Heart right ventricle (tissue), 16 donors: ENCODE measurements around the gene C1orf35. TPM values are rescaled to one million over a fixed set of nuclear protein-coding genes. Genes with fewer than 3 reads are reported as not detected.

Experiments
- ATAC-seq, 8 donors: fragments of 200-7000 bp; cut with Tn5 transposase; one replicate each; pipeline ENCODE4 v1.9.1; 2020; ENCODE audit warnings: mild to moderate bottlenecking in 8 of 8, moderate library complexity in 8 of 8, moderate number of reproducible peaks in 1 of 8
- DNase-seq, 2 donors: peaks; one replicate each; pipeline ENCODE4 v3.0.0-alpha.2; 2020
- H3K27ac ChIP-seq, 10 donors: fragments of 200-600 bp; sonication (generic) in 2 of 10; one replicate each; pipeline versions ENCODE4 v1.5.0 to v1.8.0; 2020 to 2022; ENCODE audit warnings: mild to moderate bottlenecking in 3 of 10
- H3K27me3 ChIP-seq, 7 donors: fragments of 200-600 bp; one replicate each; pipeline ENCODE4 v1.8.0; 2021 to 2022; ENCODE audit warnings: mild to moderate bottlenecking in 2 of 7
- H3K36me3 ChIP-seq, 9 donors: fragments of 200-600 bp; sonication (generic) in 1 of 9; one replicate each; pipeline versions ENCODE4 v1.5.0 to v1.8.0; 2020 to 2022; ENCODE audit warnings: mild to moderate bottlenecking in 2 of 9
- H3K4me1 ChIP-seq, 9 donors: fragments of 200-600 bp; sonication (generic) in 1 of 9; one replicate each; pipeline versions ENCODE4 v1.5.0 to v1.8.0; 2020 to 2022; ENCODE audit warnings: mild to moderate bottlenecking in 4 of 9
- H3K4me3 ChIP-seq, 10 donors: fragments of 200-600 bp; sonication (generic) in 2 of 10; one replicate each; pipeline versions ENCODE4 v1.5.0 to v1.8.0; 2020 to 2022; ENCODE audit warnings: mild to moderate bottlenecking in 7 of 10, moderate library complexity in 2 of 10
- H3K9me3 ChIP-seq, 11 donors: fragments of 200-600 bp in 10 of 11; sonication (generic) in 2 of 11; one replicate each; pipeline versions ENCODE4 v1.5.0 to v1.8.0; 2013 to 2022; ENCODE audit warnings: mild to moderate bottlenecking in 2 of 11, control low read depth in 1 of 11, moderate library complexity in 1 of 11
- WGBS, 2 donors: extraction: QIAGEN DNeasy Blood & Tissue Kit; methylation state at CpG; one replicate each; pipeline ENCODE4 v1.1.7; 2013; ENCODE audit warnings: inconsistent platforms in 1 of 2; 5-methylcytosine and 5-hydroxymethylcytosine counted together
- intact Hi-C, 10 donors: fragments of 100-400 bp; cut with DNase I; formaldehyde crosslinking; loops; one replicate each; pipeline versions ENCODE4 v1.11.1 to v1.14.2; 2022
- polyA plus RNA-seq, 2 donors: library from polyadenylated mRNA; stranded (reverse); fragments of 200-250 nt; gene quantifications; one replicate each; pipeline ENCODE4 v1.2.3, GENCODE V29; 2013
- total RNA-seq, 10 donors: library from RNA; stranded (reverse); fragmentation: NEBNext Ultra II Directional in 3 of 10; extraction: Animal tissue kit (Norgen Biotek cat#: 25700) in 3 of 10; gene quantifications; one replicate each; pipeline versions ENCODE4 v1.2.1 to v1.2.4, GENCODE V29; 2021 to 2023
- TF ChIP-seq, protein P1 (sequence below), 9 donors: fragments of 200-600 bp; sonication (generic) in 2 of 9; IDR thresholded peaks; one replicate each; pipeline versions ENCODE4 v1.5.0 to v1.8.0; 2021 to 2022; ENCODE audit warnings: antibody characterized with exemption in 9 of 9, mild to moderate bottlenecking in 5 of 9, moderate library complexity in 1 of 9
- donor health status: Arrhythmogenic right ventricular cardiomyopathy.
- donor health status: ischemic (EF 13 %, LVEDD 7.1; RV severe dilation, severe dysfunction).
- donor health status: healthy with polysubstance abuse.
- donor health status: DM: no; HTN: yes; CAD: no.
- donor health status: DM: no; HTN: no; CAD: no.
- donor health status: ischemic (EF 25% LVEDD 6.9; RV normal size, moderate dysfunction).
- donor health status: ischemic (EF 25% LVEDD 5.7; RV mildly dilated, moderate dysfunction).
- donor health status: healthy.
- donor health status: DM: yes; HTN: yes; CAD: no.
- donor health status: Ischemic cardiomyopathy.
- donor health status: ischemic (EF 35%, LVEDD 5.7; RV mildly dilated, moderate dysfunction).
- donor health status: nonischemic (EF 11% LVEDD 7.7; RV severe dilation, severe dysfunction).
- donor health status: DM: yes; HTN: yes; CAD: no.
- donor health status: PGD.
- donor health status: ischemic (EF 29% LVEDD 5.4; RV normal size, mild dysfunction).
- donor health status: nonischemic (EF 23%, LVEDD 6.1; RV moderate dilation, normal function).

C1orf35 gene
- total and polyA plus RNA-seq, 12 donors, result 5.6 to 15.7 (median 6.4) TPM

DNA sequence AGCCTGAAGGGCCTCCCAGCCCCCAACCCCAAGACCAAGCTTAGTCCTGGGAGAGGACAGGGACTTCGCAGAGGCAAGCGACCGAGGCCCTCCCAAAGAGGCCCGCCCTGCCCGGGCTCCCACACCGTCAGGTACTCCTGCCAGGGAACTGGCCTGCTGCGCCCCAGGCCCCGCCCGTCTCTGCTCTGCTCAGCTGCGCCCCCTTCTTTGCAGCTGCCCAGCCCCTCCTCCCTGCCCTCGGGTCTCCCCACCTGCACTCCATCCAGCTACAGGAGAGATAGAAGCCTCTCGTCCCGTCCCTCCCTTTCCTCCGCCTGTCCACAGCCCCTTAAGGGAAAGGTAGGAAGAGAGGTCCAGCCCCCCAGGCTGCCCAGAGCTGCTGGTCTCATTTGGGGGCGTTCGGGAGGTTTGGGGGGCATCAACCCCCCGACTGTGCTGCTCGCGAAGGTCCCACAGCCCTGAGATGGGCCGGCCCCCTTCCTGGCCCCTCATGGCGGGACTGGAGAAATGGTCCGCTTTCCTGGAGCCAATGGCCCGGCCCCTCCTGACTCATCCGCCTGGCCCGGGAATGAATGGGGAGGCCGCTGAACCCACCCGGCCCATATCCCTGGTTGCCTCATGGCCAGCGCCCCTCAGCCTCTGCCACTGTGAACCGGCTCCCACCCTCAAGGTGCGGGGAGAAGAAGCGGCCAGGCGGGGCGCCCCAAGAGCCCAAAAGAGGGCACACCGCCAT lies 42.5 kb downstream of the C1orf35 start:
- Histone ChIP-seq H3K4me3 (peak overlapping the region in 4 of 10 donors; percentile 2 to 42 (median 10)), H3K27me3 (peaks cover 53 to 99% (median 90%) of the 10 kb centered on the region in 7 donors), H3K36me3 (no peaks in the 10 kb centered on the region), H3K4me1 (peaks cover 0 to 22% (median 14%) of the 10 kb centered on the region in 9 donors), H3K27ac (no peak overlapping the region), H3K9me3 (no peaks in the 10 kb centered on the region)
- DNase-seq (no peak), ATAC-seq (no peak)
- intact Hi-C loops, result no loop called here
- WGBS, 2 donors, result 11 to 12% methylated on average over 34 of the region's 34 CpGs
- TF ChIP-seq, protein P1, sequence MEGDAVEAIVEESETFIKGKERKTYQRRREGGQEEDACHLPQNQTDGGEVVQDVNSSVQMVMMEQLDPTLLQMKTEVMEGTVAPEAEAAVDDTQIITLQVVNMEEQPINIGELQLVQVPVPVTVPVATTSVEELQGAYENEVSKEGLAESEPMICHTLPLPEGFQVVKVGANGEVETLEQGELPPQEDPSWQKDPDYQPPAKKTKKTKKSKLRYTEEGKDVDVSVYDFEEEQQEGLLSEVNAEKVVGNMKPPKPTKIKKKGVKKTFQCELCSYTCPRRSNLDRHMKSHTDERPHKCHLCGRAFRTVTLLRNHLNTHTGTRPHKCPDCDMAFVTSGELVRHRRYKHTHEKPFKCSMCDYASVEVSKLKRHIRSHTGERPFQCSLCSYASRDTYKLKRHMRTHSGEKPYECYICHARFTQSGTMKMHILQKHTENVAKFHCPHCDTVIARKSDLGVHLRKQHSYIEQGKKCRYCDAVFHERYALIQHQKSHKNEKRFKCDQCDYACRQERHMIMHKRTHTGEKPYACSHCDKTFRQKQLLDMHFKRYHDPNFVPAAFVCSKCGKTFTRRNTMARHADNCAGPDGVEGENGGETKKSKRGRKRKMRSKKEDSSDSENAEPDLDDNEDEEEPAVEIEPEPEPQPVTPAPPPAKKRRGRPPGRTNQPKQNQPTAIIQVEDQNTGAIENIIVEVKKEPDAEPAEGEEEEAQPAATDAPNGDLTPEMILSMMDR (IDR thresholded peaks at IDR 0.05), result no peak

DNA sequence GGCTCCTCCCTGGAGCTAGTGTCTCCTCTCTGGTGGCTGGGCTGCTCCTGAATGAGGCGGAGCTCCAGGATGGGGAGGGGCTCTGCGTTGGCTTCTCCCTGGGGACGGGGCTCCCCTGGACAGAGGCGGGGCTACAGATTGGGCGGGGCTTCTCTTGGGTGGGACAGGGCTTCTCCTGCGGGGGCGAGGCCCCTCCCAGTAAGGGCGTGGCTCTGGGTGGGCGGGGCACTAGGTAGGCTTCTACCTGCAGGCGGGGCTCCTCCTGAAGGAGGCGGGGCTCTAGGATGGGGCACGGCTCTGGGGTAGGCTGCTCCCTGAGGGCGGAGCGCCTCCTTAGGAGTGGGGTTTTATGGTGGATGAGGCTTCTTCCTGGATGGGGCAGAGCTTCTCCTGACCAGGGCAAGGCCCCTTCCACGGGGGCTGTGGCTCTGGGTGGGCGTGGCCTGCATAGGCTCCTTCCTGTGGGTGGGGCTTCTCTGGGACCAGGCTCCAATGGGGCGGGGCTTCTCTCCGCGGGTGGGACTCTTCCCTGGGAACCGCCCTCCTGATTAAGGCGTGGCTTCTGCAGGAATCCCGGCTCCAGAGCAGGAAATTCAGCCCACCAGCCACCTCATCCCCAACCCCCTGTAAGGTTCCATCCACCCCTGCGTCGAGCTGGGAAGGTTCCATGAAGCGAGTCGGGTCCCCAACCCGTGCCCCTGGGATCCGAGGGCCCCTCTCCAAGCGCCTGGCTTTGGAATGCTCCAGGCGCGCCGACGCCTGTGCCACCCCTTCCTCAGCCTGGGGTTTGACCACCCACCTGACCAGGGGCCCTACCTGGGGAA lies 43.3 kb downstream of the C1orf35 start:
- 2 to 4% methylated on average over 29 to 33 of the region's 33 CpGs for WGBS, 2 donors
- intact Hi-C loops, result loop anchor here in 1 of 10 donors (10.0 kb wide), 1 partner anchor 55 kb away; the partner anchor contains the start of gene WNT3A
- ATAC-seq, result peak in 4 of 8 donors; percentile 14 to 47 (median 18)

DNA sequence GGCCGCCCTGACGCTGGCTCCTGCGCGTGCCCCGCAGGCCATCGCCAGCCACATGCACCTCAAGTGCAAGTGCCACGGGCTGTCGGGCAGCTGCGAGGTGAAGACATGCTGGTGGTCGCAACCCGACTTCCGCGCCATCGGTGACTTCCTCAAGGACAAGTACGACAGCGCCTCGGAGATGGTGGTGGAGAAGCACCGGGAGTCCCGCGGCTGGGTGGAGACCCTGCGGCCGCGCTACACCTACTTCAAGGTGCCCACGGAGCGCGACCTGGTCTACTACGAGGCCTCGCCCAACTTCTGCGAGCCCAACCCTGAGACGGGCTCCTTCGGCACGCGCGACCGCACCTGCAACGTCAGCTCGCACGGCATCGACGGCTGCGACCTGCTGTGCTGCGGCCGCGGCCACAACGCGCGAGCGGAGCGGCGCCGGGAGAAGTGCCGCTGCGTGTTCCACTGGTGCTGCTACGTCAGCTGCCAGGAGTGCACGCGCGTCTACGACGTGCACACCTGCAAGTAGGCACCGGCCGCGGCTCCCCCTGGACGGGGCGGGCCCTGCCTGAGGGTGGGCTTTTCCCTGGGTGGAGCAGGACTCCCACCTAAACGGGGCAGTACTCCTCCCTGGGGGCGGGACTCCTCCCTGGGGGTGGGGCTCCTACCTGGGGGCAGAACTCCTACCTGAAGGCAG lies 44.0 kb downstream of the C1orf35 start:
- WGBS, 2 donors, result 6 to 8% methylated on average over 58 to 66 of the region's 66 CpGs

More for the DNA sequence above, 43.3 kb downstream of the C1orf35 start:
- TF ChIP-seq, protein P1 (IDR thresholded peaks at IDR 0.05), result no peak
- Histone ChIP-seq H3K9me3 (peaks cover 0 to under 1% (median 0%) of the 10 kb centered on the region in 11 donors), H3K27me3 (peaks cover 49 to 93% (median 87%) of the 10 kb centered on the region in 7 donors), H3K4me1 (peaks cover 0 to 22% (median 14%) of the 10 kb centered on the region in 9 donors), H3K4me3 (peak overlapping the region in 4 of 10 donors; percentile 2 to 42 (median 10)), H3K27ac (no peak overlapping the region), H3K36me3 (no peaks in the 10 kb centered on the region)
- DNase-seq, result no peak

More for the DNA sequence above, 44.0 kb downstream of the C1orf35 start:
- Histone ChIP-seq H3K4me1 (peaks cover 0 to 22% (median 14%) of the 10 kb centered on the region in 9 donors), H3K9me3 (peaks cover 0 to 8% (median 0%) of the 10 kb centered on the region in 11 donors), H3K27me3 (peaks cover 49 to 88% (median 82%) of the 10 kb centered on the region in 7 donors), H3K36me3 (no peaks in the 10 kb centered on the region), H3K4me3 (peak overlapping the region in 1 of 10 donors; percentile 42), H3K27ac (no peak overlapping the region)
- TF ChIP-seq, protein P1 (IDR thresholded peaks at IDR 0.05), result no peak
- peak in 1 of 8 donors; percentile 19 for ATAC-seq
- DNase-seq, result no peak
- intact Hi-C loops, result loop anchor here in 1 of 10 donors (10.0 kb wide), 1 partner anchor 54 kb away; the partner anchor contains the start of gene WNT3A
